ENCODE data around the gene GIGYF2.
"Not testable (repeated sequence)": the region's sequence is repeated elsewhere in the genome, so short reads cannot be mapped to it uniquely, and the experiment has no call there.

GIGYF2 gene

GRCh38 chr2:232817756-232818155 is 120.6 kb downstream of the GIGYF2 start:
- no peak for DNase-seq

DNA sequence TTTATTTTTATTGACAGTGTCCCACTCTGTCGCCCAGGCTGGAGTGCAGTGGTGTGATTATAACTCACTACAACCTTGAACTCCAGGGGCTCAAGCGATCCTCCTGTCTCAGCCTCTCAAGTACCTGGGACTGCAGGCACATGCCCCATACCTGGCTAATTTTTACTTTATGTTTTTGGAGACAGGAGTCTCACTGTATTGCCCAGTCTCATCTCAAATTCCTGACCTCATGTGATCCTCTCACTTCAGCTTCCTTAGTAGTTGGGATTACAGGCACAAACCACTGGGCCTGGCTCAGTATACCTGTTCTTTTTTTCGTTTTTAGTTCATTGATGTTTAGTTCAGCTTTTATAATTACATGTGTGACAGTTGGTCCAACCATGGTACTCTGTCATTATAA is 132.9 kb downstream of the GIGYF2 start:
- no peak for DNase-seq

GRCh38 chr2:232831496-232831895 is 134.4 kb downstream of the GIGYF2 start:
- no peak for DNase-seq

DNA sequence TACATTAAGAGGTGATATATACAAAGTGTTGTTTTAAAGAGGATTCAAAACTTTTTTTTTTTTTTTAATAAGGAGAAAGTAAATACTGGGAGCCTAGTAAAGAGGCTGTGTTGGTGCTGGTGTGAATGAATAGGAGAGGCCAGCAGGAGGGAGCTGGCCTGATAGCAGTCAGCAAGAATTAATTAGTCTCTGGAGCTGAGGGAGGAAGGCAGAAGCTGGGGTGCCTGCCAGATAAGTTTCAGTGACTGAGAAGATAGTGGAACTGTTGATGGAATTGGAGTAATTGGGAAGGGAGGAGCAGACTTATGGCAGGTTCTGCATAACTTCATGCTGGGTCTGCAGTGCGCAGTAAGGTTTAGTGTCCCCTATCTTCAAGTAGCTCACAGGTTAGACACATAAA is 136.7 kb downstream of the GIGYF2 start:
- no peak for DNase-seq

GRCh38 chr2:232835687-232836208 is 138.6 kb downstream of the GIGYF2 start:
- no peak for DNase-seq

DNA sequence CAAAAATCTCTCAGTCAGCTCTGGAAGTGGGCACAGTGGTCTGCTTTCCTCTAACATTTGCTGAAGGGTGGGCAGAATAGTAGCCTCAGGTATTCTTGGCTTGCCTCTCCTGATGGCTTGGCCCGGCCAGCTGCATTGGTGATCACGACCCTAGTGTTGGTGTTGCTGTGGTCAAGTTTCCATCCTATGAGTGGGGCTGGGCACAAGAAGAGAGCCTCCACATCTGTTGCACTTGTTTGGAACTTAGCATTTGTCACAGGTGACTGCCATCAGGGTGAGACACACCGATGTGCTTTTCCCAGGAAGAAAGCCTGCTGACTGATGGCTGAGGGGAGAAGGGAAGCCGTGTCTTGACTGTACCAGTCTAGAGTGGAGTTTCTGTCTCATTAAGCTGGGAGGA is 139.8 kb downstream of the GIGYF2 start:
- DNase-seq, result no peak

GRCh38 chr2:232838406-232838874 is 141.3 kb downstream of the GIGYF2 start:
- DNase-seq, result peak; percentile 81

GRCh38 chr2:232839411-232840079 is 142.4 kb downstream of the GIGYF2 start:
- DNase-seq, result peak; percentile 10

DNA sequence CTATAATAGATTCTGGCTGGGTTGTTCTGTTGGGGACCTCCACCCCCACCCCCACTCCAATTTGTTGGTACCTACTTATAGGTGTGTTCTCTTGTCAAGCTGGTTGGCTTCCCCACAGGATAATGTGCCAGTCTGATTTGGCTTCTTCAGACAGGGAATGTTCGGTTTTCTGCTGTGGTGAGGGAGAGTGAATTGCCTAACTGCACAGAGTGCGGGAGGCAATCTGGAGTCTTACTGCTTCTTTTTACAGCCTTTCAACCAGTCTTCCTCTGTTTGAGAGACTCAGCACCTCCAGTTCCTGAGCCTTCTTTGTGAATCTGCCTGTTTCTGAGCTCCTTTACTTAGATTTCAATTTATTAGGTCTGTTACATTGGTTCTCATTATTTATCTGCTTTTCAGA is 145.6 kb downstream of the GIGYF2 start:
- DNase-seq, result no peak

DNA sequence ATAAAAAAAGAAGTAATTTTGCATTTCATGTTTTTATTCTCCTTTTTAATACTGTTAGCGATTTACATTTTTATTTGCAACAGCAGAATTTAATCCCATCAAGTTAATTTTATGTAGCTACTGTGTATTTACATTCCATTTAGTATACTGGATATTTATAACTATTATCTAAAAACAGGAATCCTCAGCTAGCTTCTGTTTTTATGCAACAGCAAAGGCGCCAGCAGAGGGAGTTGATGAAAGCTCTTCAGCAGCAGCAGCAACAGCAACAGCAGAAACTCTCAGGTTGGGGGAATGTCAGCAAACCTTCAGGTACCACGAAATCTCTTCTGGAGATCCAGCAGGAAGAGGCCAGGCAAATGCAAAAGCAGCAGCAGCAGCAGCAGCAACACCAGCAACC is 146.7 kb downstream of the GIGYF2 start:
- DNase-seq, result no peak

DNA sequence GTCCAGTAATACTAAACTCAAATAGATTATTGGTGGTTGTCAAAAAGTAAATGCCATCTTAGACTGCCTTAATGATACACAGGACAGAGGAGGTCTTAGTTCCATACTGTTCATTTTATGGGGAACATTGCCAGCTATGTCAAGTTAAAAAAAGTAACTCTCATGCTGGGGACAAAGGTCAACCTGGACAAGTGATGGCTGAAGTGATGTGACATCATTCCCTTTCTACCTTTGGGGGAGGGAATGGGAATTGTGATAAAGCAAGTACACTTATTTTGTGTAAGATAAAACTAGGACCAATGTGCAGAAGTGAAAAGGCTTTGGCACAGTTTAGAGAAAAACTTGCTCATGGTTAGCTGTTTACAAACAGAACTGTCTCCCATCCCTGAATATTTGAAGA is 148.9 kb downstream of the GIGYF2 start:
- no peak for DNase-seq

DNA sequence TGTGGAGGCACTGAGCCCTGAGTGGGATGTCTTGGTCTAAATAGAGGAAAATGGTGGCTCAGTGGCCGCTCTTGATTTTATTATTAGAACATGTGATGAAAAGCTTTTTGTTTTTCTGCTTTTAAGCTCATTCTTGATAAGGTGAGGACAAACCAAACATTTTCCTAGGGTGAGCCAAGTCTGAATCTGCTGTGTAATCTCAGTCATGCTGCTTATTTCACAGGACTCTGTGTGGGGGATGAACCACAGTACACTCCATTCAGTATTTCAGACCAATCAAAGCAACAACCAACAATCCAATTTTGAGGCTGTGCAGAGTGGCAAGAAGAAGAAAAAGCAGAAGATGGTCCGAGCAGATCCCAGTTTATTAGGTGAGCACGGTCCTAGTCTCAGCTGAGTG is 152.9 kb downstream of the GIGYF2 start:
- no peak for DNase-seq

DNA sequence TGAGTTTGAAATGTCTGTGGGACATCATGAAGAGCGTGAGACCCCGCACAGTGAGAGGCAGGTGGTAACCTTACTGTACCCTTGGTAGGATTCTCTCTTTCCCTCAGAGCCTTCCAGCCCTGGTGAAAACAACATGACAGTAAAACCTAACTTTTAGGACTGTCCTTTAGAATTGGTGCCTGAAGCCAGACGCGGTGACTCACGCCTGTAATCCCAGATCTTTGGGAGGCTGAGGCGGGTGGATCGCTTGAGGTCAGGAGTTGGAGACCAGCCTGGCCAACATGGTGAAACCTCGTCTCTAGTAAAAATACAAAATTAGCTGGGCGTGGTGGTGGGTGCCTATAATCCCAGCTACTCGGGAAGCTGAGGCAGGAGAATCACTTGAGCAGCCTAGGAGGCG is 154.9 kb downstream of the GIGYF2 start:
- DNase-seq, result not testable (repeated sequence)

GRCh38 chr2:232852676-232853075 is 155.5 kb downstream of the GIGYF2 start:
- DNase-seq, result no peak

DNA sequence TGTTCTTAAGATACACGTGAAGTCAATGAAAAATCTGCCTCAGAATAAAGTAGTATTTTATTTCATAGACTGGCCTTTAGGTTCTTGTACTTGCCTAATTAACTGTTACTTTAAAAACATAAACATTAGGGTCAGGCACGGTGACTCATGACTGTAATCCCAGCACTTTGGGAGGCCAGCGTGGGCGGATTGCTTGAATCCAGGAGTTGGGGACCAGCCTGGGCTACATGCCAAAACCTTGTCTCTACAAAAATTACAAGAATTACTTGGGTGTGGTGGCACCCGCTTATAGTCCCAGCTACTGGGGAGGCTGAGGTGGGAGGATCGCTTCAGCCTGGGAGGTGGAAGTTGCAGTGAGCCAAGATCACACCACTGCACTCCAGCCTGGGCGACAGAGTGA is 157.0 kb downstream of the GIGYF2 start:
- DNase-seq, result no peak

DNA sequence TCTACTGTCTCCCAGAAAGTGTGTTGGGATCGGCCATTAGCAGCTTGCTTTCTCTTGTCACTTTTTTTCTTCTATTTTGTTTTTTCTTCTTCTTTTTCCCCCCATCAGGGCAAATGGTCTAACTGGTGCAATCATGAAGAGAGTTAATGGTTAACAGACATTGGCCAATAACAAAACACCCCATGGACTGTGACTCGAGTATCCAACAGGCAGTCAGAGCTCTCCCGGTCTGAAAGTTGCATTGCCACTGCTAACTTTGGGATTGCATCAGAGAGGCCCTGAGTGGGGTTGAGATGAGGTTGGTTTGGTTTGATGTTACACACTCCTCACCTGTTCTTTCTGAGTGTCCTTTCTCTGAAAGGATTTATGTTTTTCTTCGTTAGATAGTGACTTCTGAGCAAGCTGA is 160.0 kb downstream of the GIGYF2 start:
- no peak for DNase-seq

GRCh38 chr2:232859385-232859916 is 162.3 kb downstream of the GIGYF2 start:
- DNase-seq, result no peak

GRCh38 chr2:232860593-232861241 is 163.6 kb downstream of the GIGYF2 start:
- DNase-seq, result no peak

DNA sequence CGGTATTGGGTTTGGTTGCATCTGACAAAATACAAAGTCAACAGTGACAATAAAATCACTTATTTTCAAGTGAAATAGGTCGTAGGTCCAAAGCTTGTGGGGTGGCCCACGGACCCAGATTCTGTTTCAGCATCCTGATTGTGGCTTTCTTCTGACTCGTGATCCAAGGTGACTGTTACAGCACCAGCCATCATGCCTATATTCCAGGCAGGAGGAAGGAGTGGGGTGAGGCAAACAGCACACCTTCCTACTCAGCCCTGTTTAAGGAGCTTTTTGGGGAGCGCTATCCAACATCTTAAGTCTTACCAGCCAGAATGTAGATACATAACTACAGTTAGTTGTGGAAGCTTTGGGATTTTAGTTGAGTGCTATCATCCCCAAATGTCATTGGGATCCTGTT is 164.2 kb downstream of the GIGYF2 start:
- DNase-seq, result no peak

GRCh38 chr2:232863996-232864395 is 166.9 kb downstream of the GIGYF2 start:
- DNase-seq, result no peak

GRCh38 chr2:232865165-232865564 is 168.0 kb downstream of the GIGYF2 start:
- DNase-seq, result no peak

DNA sequence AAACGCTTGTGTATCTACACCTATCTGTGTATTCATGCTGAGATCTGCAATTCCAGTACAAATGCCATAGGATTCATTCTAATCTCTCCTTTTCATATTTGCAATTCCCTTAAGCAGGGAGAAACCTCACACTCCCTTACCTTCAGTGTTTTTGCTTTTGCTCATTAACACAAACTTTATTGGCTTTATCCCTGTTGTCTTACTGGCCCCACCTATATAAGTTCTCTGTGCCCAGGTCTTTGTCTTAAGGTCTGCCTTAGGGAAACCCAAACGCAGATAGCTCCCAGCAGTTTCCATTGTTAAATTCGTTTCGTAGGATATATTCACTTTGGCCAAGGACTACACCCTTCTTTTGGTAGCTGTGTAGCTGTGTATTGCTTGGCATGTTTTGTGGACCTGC is 169.0 kb downstream of the GIGYF2 start:
- no peak for DNase-seq

- DNase-seq, result no peak
Observed at GRCh38 chr2:232869138-232870017, 172.2 kb downstream of the GIGYF2 start.
